Stomach (tissue), 9 donors: ENCODE measurements around the gene MCF2L2. TPM values are rescaled to one million over a fixed set of nuclear protein-coding genes. Genes with fewer than 3 reads are reported as not detected.
A peak's percentile ranks its signal among the peaks of the same experiment; 100 is the strongest.

Experiments
- DNase-seq, 2 donors: peaks; one replicate each; pipeline versions ENCODE4 v3.0.0 to v3.0.0-alpha.2; 2013 to 2019
- H3K27ac ChIP-seq, 5 donors: fragments of 200-600 bp in 4 of 5; sonication (generic) in 4 of 5; one replicate each; pipeline ENCODE4 v1.5.1; 2013 to 2019; ENCODE audit warnings: mild to moderate bottlenecking in 1 of 5, moderate library complexity in 1 of 5
- H3K27me3 ChIP-seq, 3 donors: fragments of 200-600 bp; sonication (generic); one replicate each; pipeline ENCODE4 v1.5.1; 2017 to 2019; ENCODE audit warnings: mixed run types in 1 of 3
- H3K36me3 ChIP-seq, 4 donors: fragments of 200-600 bp; sonication (generic); 1 replicate in 3 of 4; 2 replicates in 1 of 4; pipeline ENCODE4 v1.5.1; 2016 to 2019
- H3K4me1 ChIP-seq, 4 donors: fragments of 200-600 bp; sonication (generic); one replicate each; pipeline ENCODE4 v1.5.1; 2016 to 2019
- H3K4me3 ChIP-seq, 4 donors: fragments of 200-600 bp; sonication (generic) in 3 of 4; one replicate each; pipeline ENCODE4 v1.5.1; 2016 to 2019; ENCODE audit warnings: mild to moderate bottlenecking in 1 of 4
- H3K9me3 ChIP-seq, 4 donors: fragments of 200-600 bp; sonication (generic); one replicate each; pipeline ENCODE4 v1.5.1; 2016 to 2019
- CTCF ChIP-seq, 7 experiments: fragments of 450-650 bp in 4 of 7; fragments of 200-600 bp in 3 of 7; sonication (generic) in 3 of 7; IDR thresholded peaks; one replicate each; pipeline ENCODE4 v1.5.1; 2016 to 2019; ENCODE audit warnings: antibody characterized with exemption in 7 of 7, control low read depth in 2 of 7, mild to moderate bottlenecking in 1 of 7
- EP300 ChIP-seq: sonication (generic); formaldehyde crosslinking; IDR thresholded peaks from one replicate; pipeline ENCODE4 v1.6.1; 2017; ENCODE audit warnings: antibody characterized with exemption
- POLR2A ChIP-seq, 4 donors: fragments of 450-650 bp; IDR thresholded peaks; one replicate each; pipeline ENCODE4 v1.6.1; 2016; ENCODE audit warnings: antibody characterized with exemption in 4 of 4, control low read depth in 2 of 4, mild to moderate bottlenecking in 1 of 4, moderate library complexity in 1 of 4
- POLR2AphosphoS5 ChIP-seq, 3 donors: sonication (generic); formaldehyde crosslinking; IDR thresholded peaks; one replicate each; pipeline ENCODE4 v1.6.1; 2016; ENCODE audit warnings: antibody characterized with exemption in 3 of 3
- WGBS, 5 donors: extraction: QIAGEN DNeasy Blood & Tissue Kit in 3 of 5; methylation state at CpG; one replicate each; pipeline versions ENCODE4 v1.1.5 to v1.1.7; 2013 to 2018; 5-methylcytosine and 5-hydroxymethylcytosine counted together
- intact Hi-C: fragments of 100-400 bp; cut with DNase I; formaldehyde crosslinking; loops from one replicate; pipeline ENCODE4 v1.15.1; 2023; ENCODE audit warnings: low total_unique reads
- polyA plus RNA-seq, 3 donors: library from polyadenylated mRNA; stranded (reverse); fragments of 200-250 nt; gene quantifications; one replicate each; pipeline ENCODE4 v1.2.3, GENCODE V29; 2013
- total RNA-seq, 5 donors: library from RNA; depleted of rRNA; stranded (reverse); fragments of >200 nt; gene quantifications; one replicate each; pipeline versions ENCODE4 v1.1.0 to v1.2.3, GENCODE V29; 2014 to 2016
- donor health status: healthy with polysubstance abuse.
- donor health status: Bipolar disorder and iron deficiency.
- donor health status: healthy.

Gene MCF2L2
- total and polyA plus RNA-seq, 8 donors = 0.05 to 2.0 (median 0.22) TPM; not detected in 2

- 87 to 94% (median 92%) methylated on average over 2 of the region's 2 CpGs for WGBS, 5 donors
- Histone ChIP-seq H3K4me3 (no peak overlapping the region), H3K27ac (peak overlapping the region in 2 of 5 donors; percentile 13 to 81), H3K27me3 (no peaks in the 10 kb centered on the region), H3K9me3 (no peaks in the 10 kb centered on the region), H3K36me3 (no peaks in the 10 kb centered on the region), H3K4me1 (peaks cover 8 to 24% (median 14%) of the 10 kb centered on the region in 4 donors)
- intact Hi-C loops = no loop called here
- no peak for TF ChIP-seq EP300
- no peak for TF ChIP-seq POLR2AphosphoS5 (IDR thresholded peaks at IDR 0.05)
- TF ChIP-seq CTCF (IDR thresholded peaks at IDR 0.05) = no peak
- no peak for DNase-seq
Observed at GRCh38 chr3:183288117-183288516, 140.3 kb downstream of the MCF2L2 start.

GRCh38 chr3:183287301-183287971 is 141.0 kb downstream of the MCF2L2 start:
- TF ChIP-seq POLR2A (IDR thresholded peaks at IDR 0.05) = no peak
- peak in 1 of 3 donors; percentile 28 for TF ChIP-seq POLR2AphosphoS5 (IDR thresholded peaks at IDR 0.05)
- TF ChIP-seq CTCF (IDR thresholded peaks at IDR 0.05) = no peak
- 69 to 80% (median 77%) methylated on average over 9 of the region's 9 CpGs for WGBS, 5 donors
- H3K4me1 ChIP-seq = peaks cover 8 to 24% (median 14%) of the 10 kb centered on the region in 4 donors
- peak overlapping the region in 4 of 5 donors; percentile 72 to 89 (median 80) for H3K27ac ChIP-seq
- H3K36me3 ChIP-seq = no peaks in the 10 kb centered on the region
- H3K27me3 ChIP-seq = no peaks in the 10 kb centered on the region
- intact Hi-C loops = no loop called here
- H3K4me3 ChIP-seq = no peak overlapping the region
- DNase-seq = no peak
- H3K9me3 ChIP-seq = no peaks in the 10 kb centered on the region

GRCh38 chr3:183285828-183286457 is 142.5 kb downstream of the MCF2L2 start:
- Histone ChIP-seq H3K27me3 (no peaks in the 10 kb centered on the region), H3K4me3 (no peak overlapping the region), H3K9me3 (no peaks in the 10 kb centered on the region), H3K27ac (peak overlapping the region; percentile 72 to 89 (median 81)), H3K4me1 (peaks cover 8 to 24% (median 14%) of the 10 kb centered on the region in 4 donors), H3K36me3 (no peaks in the 10 kb centered on the region)
- WGBS, 5 donors = 18 to 22% (median 22%) methylated on average over 10 of the region's 10 CpGs
- intact Hi-C loops = no loop called here
- peak; percentile 87 to 95 for DNase-seq
- TF ChIP-seq POLR2A (IDR thresholded peaks at IDR 0.05) (no peak), POLR2AphosphoS5 (IDR thresholded peaks at IDR 0.05) (peak; percentile 64 to 90 (median 65)), CTCF (IDR thresholded peaks at IDR 0.05) (no peak), EP300 (no peak)

GRCh38 chr3:183285318-183285717 is 143.1 kb downstream of the MCF2L2 start:
- DNase-seq = no peak
- no peaks in the 10 kb centered on the region for H3K36me3 ChIP-seq
- intact Hi-C loops = no loop called here
- TF ChIP-seq CTCF (IDR thresholded peaks at IDR 0.05) = no peak
- TF ChIP-seq POLR2A (IDR thresholded peaks at IDR 0.05) = no peak
- TF ChIP-seq POLR2AphosphoS5 (IDR thresholded peaks at IDR 0.05) = no peak
- TF ChIP-seq EP300 = no peak
- no peak overlapping the region for H3K4me3 ChIP-seq
- H3K9me3 ChIP-seq = no peaks in the 10 kb centered on the region
- peak overlapping the region; percentile 72 to 89 (median 78) for H3K27ac ChIP-seq
- 38 to 60% (median 39%) methylated on average over 1 of the region's 1 CpG for WGBS, 5 donors
- peaks cover 8 to 24% (median 14%) of the 10 kb centered on the region in 4 donors for H3K4me1 ChIP-seq
- H3K27me3 ChIP-seq = no peaks in the 10 kb centered on the region
